Middle frontal gyrus (tissue), 1 donor: Measurements from ENCODE around the gene MYF6.

Experiments
- DNase-seq: peaks from one replicate; pipeline ENCODE4 v3.0.0-alpha.2; 2015; ENCODE audit warnings: low spot score; ENCODE audit errors: extremely low spot score

MYF6 gene

GRCh38 chr12:80704420-80704819 lies 3.0 kb upstream of the MYF6 start:
- DNase-seq, result no peak

- no peak for DNase-seq
These were observed 410 bp downstream of the MYF6 start for GRCh38 chr12:80707830-80708258.

GRCh38 chr12:80708259-80708974 lies 983 bp downstream of the MYF6 start:
- DNase-seq, result no peak

- no peak for DNase-seq
These were observed 1.5 kb downstream of the MYF6 start for GRCh38 chr12:80708975-80709328.

GRCh38 chr12:80709811-80710726 lies 2.6 kb downstream of the MYF6 start:
- DNase-seq, result no peak

- DNase-seq, result no peak
These were observed 3.5 kb downstream of the MYF6 start for GRCh38 chr12:80710727-80711449.

DNA sequence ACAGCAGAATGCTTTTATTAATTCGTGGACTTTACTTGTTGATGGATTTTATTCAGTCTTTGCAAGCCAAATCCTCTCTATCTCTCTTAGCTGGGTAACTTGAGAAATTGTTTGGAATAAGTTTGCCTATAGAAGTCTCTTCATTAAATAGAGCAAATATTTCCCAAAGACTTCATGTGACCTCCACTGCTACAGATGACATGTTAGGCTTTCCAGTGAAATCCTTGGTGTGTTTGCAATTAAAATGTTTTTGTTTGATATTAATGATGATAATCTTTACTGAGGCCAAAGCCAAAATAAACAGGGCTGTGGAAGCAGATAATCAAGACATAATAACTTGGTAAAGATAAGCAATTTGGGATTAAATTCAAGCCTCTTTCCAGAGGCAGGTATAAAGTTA lies 4.4 kb downstream of the MYF6 start:
- DNase-seq, result no peak

DNA sequence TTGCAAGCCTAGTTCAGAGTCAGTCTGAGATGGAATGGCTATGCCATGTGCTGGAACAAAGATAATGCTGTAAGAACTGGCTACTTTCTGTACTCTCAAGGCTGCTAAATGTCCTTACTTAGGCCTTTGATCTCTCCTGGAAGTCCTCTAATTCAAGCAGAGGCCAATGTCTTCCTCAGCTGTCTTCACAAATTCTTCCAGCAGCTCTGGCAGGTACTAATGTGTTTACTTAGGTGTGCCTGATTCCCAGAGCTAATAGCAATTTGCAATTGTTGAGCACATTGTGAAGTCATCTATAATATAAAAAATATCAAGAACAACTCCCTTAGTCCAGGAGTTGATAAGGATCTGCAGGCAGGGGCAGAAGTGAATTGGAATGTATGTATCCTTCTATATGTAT lies 5.4 kb downstream of the MYF6 start:
- DNase-seq, result no peak

DNA sequence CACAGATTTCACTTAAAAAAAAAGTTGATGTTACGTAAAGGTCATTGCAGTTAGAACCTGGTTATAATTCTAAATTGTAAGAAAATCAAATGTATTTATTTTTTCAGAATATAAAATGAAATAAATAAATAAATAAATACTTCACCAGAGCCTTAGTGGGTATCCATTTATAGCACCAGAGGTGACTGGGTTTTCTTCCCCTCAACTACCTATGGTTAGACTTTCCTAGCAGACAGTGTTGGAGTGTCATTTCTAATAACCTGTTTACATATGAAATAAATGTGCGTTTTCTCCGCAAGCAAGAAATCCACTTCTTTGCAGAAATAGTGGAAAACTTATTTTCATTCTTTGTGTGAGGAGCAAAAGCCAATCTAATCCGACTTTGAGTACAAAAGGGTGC lies 6.0 kb downstream of the MYF6 start:
- DNase-seq, result no peak

DNA sequence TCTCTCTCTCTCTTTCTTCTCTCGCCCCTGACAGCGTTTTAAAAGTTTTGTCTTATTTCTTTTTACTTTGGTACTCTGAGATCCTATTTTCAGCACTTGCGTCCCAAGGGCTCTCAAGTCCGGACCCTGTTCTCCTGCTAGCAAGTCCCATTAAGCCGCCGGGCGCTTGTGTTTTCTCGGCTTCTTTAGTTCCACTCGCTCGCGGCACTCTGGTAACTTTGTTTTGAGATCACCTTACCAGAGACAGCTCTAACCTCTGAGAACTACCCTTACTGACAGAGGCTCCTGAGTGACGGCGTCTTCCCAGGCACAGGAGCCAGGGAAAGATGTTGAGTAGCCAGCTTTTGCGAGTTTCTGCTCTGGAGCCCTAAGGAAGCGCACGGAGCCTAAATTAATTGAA lies 6.6 kb downstream of the MYF6 start:
- no peak for DNase-seq

DNA sequence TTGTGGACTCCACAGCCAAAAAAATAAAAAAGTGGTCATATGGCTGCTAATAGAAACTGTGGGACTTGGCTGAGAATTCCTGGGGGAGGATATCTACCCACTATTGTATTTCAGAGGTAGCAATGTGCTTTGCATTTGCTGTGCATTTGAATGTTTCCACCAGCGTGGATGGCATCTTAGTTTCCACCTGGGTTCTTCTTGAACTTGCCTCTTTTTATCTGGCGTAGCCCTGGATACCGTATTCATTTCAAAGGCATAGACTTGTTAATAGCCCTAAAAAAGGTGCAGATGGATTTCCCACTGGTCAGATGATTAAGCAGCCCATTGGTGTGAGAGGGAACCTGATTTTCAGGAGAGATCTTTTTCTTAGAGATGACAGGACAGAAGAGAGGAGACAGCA lies 7.4 kb downstream of the MYF6 start:
- no peak for DNase-seq

- no peak for DNase-seq
These were observed 8.3 kb downstream of the MYF6 start for GRCh38 chr12:80715713-80716249.

GRCh38 chr12:80716696-80717469 lies 9.4 kb downstream of the MYF6 start, which contains the start of gene MYF5:
Gene MYF5 (plus strand): TSS chr12:80716912. CDS start chr12:80717064, 152 bp downstream.
- DNase-seq, result no peak

DNA sequence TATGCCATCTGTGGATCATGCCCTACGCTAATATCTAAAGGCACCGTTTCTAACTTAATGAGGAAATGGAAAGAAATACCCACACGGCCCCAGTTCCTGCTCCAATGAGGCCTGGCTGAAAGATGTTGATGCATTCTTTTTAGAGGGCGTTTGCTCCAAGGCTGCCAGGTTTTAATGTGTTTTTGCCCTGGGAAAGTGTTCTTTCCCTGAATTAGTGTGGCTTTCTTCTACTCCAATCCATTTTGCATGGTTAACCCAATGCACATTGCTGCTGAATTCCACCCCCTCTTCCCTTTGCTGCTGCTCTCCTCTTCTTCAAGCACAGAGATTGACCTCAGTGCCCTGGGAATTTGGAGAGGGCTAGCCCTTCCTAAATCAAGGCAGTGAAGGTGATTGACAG lies 10.4 kb downstream of the MYF6 start:
- DNase-seq, result no peak

- DNase-seq, result no peak
These were observed 13.1 kb downstream of the MYF6 start for GRCh38 chr12:80720516-80720915.

DNA sequence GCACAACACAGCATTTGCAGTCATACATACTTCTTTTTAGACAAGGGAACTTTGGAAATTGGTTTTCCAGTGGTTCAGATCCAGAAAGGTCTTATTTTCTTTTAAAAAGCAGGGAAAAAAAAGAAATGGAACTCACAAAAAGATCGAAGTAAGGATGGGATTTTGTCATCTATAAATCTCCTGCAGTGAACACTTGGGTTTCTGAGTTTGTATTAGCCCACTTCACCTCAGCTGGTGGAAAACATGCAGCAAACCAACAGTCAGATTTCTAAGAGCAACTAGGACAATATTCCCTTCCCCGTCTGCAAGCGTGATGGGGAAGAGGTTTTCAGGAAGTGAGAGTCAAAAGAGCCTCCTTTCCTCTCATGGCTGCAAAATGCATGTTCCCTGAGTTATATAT lies 13.9 kb downstream of the MYF6 start:
- DNase-seq, result no peak

- DNase-seq, result no peak
These were observed 38.5 kb downstream of the MYF6 start for GRCh38 chr12:80745851-80746505.

GRCh38 chr12:80747800-80748199 lies 40.4 kb downstream of the MYF6 start:
- no peak for DNase-seq

DNA sequence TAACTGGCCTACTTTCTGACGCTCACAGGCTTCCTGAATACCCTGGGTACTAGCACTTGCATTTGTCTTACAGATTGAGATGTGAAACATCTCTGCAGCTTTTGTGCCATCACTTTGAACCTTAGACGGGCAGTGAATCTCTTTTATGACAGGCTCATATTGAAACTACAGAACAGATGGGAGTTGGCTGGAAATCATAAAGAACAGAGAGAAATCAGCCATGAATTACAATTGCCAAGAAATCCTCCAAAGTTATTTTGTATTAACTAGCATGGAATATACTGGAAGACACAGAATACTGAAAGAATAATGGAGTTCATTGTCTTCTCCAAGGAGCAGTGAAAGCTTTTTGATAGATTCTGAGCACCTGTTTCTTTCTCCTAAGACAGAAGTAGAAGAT lies 42.0 kb downstream of the MYF6 start:
- DNase-seq, result no peak

GRCh38 chr12:80752464-80752863 lies 45.0 kb downstream of the MYF6 start:
- DNase-seq, result no peak
